ENCODE data around the gene NRXN3. TPM values are rescaled to one million over a fixed set of nuclear protein-coding genes. Genes with fewer than 3 reads are reported as not detected.

The NRXN3 gene
- total RNA-seq, 1 donor from 2014 or later = 5.9 TPM

DNA sequence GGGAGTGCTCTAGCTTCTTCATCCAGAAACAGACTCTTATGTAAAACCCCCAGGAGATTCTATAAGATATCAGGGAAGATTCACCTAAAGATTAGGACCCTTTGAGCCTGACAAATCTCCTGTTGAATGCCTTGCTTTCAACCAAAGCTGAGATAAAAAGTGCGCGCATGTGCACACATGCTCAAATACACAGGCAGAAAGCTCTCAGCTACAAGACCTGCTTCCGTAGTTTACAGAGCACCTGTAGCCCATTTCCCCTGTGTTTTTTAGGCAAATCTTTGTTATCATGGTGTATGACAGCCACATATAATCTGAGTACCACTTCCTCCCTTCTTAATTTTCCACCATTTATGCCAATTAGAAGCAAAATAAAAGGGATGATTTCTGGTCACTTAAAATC, 866.9 kb downstream of the NRXN3 start:
- H3K27me3 Mint-ChIP-seq (ENCODE audit: insufficient read depth, low read depth) = no peaks in the 10 kb centered on the region
- no peak for DNase-seq (ENCODE audit: low spot score)
- H3K9me3 Mint-ChIP-seq = peaks cover 2% of the 10 kb centered on the region
- H3K4me1 ChIP-seq = no peaks in the 10 kb centered on the region
- no peaks in the 10 kb centered on the region for H4K20me1 ChIP-seq (ENCODE audit: low read depth)
- H3K27ac ChIP-seq = no peak overlapping the region
- no peak overlapping the region for H3K4me3 Mint-ChIP-seq
- H3K4me2 ChIP-seq = no peak overlapping the region
- no peak overlapping the region for H3K27ac Mint-ChIP-seq
- H3K4me3 ChIP-seq = no peak overlapping the region
- no peaks in the 10 kb centered on the region for H3K4me1 Mint-ChIP-seq
- no peaks in the 10 kb centered on the region for H3F3A ChIP-seq (ENCODE audit: low read depth)
- H3K79me2 ChIP-seq (ENCODE audit: low read depth) = no peaks in the 10 kb centered on the region
- no peaks in the 10 kb centered on the region for H3K27me3 ChIP-seq
- H2AFZ ChIP-seq (replicated peaks) = no peak overlapping the region
- H3K36me3 Mint-ChIP-seq = no peaks in the 10 kb centered on the region
- TF ChIP-seq, protein P1, sequence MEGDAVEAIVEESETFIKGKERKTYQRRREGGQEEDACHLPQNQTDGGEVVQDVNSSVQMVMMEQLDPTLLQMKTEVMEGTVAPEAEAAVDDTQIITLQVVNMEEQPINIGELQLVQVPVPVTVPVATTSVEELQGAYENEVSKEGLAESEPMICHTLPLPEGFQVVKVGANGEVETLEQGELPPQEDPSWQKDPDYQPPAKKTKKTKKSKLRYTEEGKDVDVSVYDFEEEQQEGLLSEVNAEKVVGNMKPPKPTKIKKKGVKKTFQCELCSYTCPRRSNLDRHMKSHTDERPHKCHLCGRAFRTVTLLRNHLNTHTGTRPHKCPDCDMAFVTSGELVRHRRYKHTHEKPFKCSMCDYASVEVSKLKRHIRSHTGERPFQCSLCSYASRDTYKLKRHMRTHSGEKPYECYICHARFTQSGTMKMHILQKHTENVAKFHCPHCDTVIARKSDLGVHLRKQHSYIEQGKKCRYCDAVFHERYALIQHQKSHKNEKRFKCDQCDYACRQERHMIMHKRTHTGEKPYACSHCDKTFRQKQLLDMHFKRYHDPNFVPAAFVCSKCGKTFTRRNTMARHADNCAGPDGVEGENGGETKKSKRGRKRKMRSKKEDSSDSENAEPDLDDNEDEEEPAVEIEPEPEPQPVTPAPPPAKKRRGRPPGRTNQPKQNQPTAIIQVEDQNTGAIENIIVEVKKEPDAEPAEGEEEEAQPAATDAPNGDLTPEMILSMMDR (IDR thresholded peaks at IDR 0.05) = no peak
- TF ChIP-seq EZH2phosphoT487 (IDR thresholded peaks at IDR 0.05) (no peak), EZH2 (IDR thresholded peaks at IDR 0.05) (no peak)
- no peaks in the 10 kb centered on the region for H3K9me3 ChIP-seq (ENCODE audit: low read depth)
- H3K36me3 ChIP-seq = no peaks in the 10 kb centered on the region
- H3K9ac ChIP-seq = no peak overlapping the region

DNA sequence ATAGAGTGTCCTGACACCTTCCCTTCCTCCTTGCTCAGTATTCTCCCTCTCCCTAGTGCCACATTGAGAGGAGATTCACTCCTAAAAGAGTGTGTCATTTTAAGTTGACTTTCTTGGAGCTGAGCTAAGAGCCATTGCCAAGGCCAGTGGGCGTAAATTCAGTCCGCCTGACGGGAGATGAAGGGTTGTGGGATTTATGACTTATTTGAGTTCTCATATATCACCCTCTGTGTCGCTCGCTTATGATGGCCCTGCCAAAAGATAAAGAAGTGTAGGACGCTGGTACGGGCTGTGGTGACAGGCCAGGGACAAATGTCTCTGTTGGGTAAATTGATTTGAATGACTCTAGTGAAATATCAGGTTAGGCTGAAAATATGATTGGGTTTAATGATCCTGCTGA, 867.4 kb downstream of the NRXN3 start:
- Histone ChIP-seq H3K36me3 (no peaks in the 10 kb centered on the region), H2AFZ (replicated peaks) (no peak overlapping the region), H3K79me2 (ENCODE audit: low read depth) (no peaks in the 10 kb centered on the region), H3K27me3 (no peaks in the 10 kb centered on the region), H3K4me1 (no peaks in the 10 kb centered on the region), H3F3A (ENCODE audit: low read depth) (no peaks in the 10 kb centered on the region), H4K20me1 (ENCODE audit: low read depth) (no peaks in the 10 kb centered on the region), H3K9ac (no peak overlapping the region), H3K4me3 (no peak overlapping the region), H3K4me2 (no peak overlapping the region), H3K27ac (no peak overlapping the region), H3K9me3 (ENCODE audit: low read depth) (no peaks in the 10 kb centered on the region)
- TF ChIP-seq EZH2 (IDR thresholded peaks at IDR 0.05) = no peak
- TF ChIP-seq EZH2phosphoT487 (IDR thresholded peaks at IDR 0.05) = no peak
- TF ChIP-seq, protein P1 (IDR thresholded peaks at IDR 0.05) = no peak
- Mint-ChIP-seq H3K27ac (no peak overlapping the region), H3K9me3 (peaks cover 2% of the 10 kb centered on the region), H3K36me3 (no peaks in the 10 kb centered on the region), H3K27me3 (ENCODE audit: insufficient read depth, low read depth) (no peaks in the 10 kb centered on the region), H3K4me1 (no peaks in the 10 kb centered on the region), H3K4me3 (no peak overlapping the region)
- no peak for DNase-seq (ENCODE audit: low spot score)

DNA sequence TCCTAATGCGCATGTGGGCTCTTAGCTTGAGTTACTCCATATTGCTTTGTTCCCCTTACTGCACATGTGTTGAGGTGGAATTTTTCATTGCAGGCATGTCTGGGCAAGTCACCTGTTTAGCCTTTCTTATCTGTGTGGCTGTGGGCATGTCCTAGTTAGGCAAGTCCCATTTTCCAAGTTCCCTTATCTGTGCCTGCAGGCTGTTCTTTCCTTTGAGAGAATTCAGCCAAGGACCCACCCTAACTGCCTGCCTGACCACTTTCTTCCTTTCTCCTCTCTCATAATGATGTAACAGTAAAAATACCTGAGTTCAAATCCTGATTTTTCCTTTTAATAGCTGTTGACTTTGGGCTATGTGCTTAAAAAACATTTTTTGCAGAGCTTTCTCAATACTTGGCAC, 870.6 kb downstream of the NRXN3 start:
- Mint-ChIP-seq H3K27ac (no peak overlapping the region), H3K9me3 (peaks cover 2% of the 10 kb centered on the region), H3K4me3 (no peak overlapping the region), H3K36me3 (no peaks in the 10 kb centered on the region), H3K27me3 (ENCODE audit: insufficient read depth, low read depth) (no peaks in the 10 kb centered on the region), H3K4me1 (no peaks in the 10 kb centered on the region)
- no peak for DNase-seq (ENCODE audit: low spot score)
- no peak overlapping the region for H2AFZ ChIP-seq (replicated peaks)
- H3F3A ChIP-seq (ENCODE audit: low read depth) = no peaks in the 10 kb centered on the region
- no peak overlapping the region for H3K4me3 ChIP-seq
- H3K4me1 ChIP-seq = no peaks in the 10 kb centered on the region
- H3K9me3 ChIP-seq (ENCODE audit: low read depth) = no peaks in the 10 kb centered on the region
- H4K20me1 ChIP-seq (ENCODE audit: low read depth) = no peaks in the 10 kb centered on the region
- TF ChIP-seq EZH2phosphoT487 (IDR thresholded peaks at IDR 0.05) = no peak
- no peak for TF ChIP-seq EZH2 (IDR thresholded peaks at IDR 0.05)
- TF ChIP-seq, protein P1 (IDR thresholded peaks at IDR 0.05) = no peak
- no peaks in the 10 kb centered on the region for H3K79me2 ChIP-seq (ENCODE audit: low read depth)
- no peaks in the 10 kb centered on the region for H3K27me3 ChIP-seq
- no peak overlapping the region for H3K9ac ChIP-seq
- no peaks in the 10 kb centered on the region for H3K36me3 ChIP-seq
- no peak overlapping the region for H3K27ac ChIP-seq
- H3K4me2 ChIP-seq = no peak overlapping the region
